HG03025 (cell line): ENCODE measurements around the gene MTRF1.
"Not testable (repeated sequence)": the region's sequence is repeated elsewhere in the genome, so short reads cannot be mapped to it uniquely, and the experiment has no call there.

Source experiments
- ATAC-seq: cut with Tn5 transposase; IDR thresholded peaks from one replicate; pipeline ENCODE4 v1.9.1; 2021; ENCODE audit warnings: mild to moderate bottlenecking, moderate library complexity; ENCODE audit not compliant: unreplicated experiment, low FRiP score

The MTRF1 gene

DNA sequence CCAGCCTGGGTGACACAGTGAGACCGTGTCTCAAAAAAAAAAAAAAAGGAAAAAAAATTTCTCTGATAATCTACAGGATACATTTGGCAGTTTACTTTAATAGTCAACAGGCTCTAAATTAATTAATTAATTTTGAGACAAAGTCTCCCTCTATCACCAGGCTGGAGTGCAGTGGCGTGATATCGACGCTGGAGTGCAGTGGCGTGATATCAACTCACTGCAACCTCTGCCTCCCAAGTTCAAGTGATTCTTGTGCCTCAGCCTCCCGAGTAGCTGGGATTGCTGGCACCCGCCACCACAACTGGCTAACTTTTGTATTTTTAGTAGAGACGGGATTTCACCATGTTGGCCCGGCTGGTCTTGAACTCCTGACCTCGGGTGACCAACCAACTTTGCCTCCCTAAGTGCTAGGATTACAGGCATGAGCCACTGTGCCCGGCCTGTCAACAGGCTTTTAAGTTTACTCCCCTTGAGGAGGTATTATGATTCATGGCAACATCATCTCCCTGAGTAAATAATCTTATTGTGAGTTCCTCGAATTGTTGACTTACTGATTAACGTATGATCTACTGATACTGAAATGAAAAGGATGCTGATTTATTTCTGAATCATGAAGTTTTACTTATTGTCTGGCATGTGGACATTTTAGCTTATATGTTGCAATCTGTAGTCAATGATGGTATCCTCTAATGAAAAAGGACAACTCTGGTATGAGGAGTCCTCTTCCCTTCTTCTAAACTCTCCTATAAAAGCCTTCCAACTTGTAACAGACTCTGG is 21.3 kb upstream of the MTRF1 start:
- no peak for ATAC-seq

DNA sequence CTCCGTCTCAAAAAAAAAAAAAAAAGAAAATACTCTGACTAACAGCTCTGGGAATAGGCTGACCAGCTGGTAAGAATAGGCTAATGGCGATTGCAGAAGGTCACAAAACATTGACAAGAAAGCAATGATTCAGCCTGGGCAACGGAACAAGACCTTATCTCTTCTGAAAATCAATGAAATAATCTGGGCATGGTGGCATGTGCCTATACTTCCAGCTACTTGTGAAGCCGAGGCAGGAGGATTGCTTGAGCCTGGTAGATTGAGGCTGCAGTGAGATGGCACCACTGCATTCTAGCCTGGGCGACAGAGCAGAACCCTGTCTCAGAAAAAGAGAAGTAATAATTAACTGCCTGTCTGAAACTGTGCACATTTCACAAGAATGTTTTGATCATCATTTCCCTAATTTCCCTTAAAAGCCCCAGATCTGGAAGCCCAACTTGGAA is 18.8 kb upstream of the MTRF1 start:
- no peak for ATAC-seq

DNA sequence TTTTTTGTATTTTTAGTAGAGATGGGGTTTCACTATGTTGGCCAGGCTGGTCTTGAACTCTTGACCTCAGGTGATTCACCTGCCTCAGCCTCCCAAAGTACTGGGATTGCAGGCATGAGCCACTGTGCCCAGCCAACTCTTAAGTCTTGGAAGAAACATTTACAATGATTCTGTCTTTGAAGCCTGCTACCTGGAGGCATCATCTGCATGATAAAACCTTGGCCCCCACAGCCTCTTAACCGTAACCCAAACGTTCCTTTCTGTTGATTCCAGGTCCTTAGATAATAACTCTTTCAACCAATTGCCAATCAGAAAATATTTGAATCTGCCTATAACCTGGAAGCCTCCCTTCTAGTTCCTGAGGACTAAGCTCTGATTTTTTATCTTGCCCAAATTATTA is 15.8 kb upstream of the MTRF1 start:
- ATAC-seq, result not testable (repeated sequence)

DNA sequence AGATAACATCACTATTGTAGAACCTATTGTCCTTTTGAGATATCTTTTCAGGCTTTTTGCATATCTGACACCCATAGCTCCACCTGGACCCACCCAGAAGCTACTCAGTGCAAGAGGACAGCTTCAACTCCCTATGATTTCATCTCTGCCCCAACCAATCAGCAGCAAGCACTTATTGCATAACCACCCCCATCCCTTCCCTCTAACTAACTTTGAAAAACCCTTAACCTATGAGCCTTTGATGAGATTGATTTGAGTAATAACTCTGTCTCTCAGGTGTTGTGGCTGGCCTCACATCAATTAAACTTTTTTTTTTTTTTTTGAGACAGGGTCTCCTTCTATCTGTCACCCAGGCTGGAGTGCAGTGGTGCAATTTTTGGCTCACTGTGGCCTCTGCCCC is 13.4 kb upstream of the MTRF1 start:
- no peak for ATAC-seq

DNA sequence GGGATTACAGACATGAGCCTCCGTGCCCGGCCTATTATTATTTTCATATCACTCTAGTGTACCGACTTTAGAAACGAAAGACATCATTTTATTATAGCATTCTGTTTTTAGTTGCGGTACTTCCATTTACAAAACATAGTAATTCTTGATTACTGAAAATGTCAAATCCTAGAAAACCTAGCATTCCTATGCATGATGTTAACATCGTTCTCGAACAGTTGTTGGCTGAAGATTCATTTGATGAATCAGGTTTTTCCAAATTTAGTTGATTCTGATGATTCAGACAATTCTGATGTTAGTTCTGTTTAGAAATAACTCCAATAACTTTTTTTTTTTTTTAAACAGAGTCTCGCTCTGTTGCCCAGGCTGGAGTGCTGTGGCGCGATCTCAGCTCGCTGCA is 11.5 kb upstream of the MTRF1 start:
- no peak for ATAC-seq

DNA sequence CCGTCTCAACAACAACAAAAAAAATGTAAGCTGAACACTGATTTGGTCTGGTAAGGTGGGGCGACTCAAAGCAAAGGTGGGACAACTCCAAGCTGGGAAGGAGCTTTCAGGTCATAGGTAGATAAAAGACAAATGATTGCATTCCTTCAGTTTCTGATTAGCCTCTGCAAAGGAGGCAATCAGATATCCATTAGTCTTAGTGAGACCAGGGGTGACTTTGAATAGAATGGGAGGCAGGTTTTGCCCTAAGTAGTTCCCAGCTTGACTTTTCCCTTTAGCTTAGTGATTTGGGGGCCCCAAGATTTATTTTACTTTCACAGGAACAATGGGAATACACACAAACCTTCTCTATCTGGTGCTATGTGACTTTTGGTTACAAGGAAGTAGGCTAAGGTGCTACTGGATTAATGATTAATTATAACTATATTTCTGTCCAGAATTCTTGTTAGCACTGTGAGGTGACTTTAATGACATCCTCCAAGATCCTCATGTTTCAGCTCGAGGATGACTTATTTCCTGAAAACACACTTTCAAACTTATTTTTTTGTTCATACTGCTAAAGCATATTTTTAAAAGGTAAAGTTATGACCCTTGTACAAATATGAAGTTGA is 10.6 kb upstream of the MTRF1 start:
- no peak for ATAC-seq

DNA sequence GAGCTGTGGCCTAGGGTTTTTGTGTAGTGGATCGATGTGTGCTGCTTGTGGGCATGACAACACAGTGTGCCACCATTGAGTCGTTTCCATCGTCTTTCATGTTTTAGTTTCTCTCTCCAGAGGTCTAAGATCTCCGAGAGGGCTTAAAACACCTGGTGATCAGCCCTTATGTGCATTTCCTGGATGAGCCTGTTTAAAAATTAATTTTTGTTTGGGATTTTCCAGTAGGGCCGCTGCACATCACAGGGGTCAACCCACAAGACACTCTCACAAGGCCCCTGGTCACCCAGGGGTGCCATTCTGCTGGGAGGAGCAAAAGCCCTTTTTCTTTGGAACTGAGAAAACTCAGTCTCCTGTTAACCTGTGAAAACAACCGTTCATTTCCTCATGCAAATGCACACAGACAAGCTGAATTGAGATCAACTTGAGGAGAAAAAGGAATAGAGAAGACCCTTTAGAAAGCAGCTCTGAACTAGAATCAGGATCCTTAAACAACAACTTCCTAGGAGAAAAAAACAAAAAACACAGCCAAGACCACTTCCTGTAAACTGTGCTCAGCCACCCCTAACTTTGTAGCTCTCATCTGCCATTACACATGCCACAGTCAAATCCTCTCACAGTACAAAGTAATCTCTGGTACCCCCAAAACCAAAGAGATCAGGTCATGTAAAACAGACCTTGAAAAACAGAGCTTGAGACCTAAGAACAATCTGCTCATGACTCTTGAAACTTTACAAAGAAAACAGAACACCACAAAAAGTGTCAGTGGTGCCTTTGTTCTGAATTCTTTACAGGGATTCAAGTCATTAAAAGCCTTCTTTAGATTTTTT is 8.3 kb upstream of the MTRF1 start:
- ATAC-seq, result no peak

DNA sequence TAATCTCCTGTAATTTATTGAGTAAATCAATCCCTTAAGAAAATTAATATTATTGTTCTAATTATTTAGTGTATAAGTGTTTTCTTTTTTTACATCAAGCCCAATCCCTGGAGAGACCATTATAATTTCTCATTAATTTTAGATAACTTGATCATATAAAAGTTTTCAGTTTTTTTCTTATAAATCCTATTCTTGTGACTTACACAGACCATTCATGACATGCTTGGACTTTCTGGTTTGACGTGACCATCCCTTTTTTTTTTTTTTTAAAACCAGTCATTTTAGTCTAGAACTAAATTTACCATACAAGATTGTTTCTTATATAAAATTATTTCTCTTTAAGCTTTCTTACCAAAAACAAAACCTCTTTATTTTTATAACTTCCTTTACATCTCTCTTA is 5.4 kb upstream of the MTRF1 start:
- ATAC-seq, result no peak

DNA sequence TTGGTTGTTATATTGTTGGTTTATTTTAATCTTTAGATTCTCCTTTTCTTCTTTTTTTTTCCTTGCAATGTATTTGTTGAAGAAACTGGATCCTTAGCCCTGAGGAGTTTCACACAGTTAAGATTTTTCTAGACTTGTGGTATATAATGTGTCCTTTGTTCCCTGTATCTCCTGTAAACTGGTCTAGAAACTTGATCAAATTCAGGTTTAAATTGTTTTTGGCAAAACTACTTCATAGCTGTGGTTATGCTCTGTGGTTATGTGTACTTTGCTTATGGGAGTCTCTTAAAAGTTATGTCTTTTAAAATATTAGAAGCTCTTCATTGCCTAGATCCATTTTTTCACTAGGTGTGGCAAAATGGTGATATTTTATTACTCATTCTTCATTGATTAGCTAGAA is 3.7 kb upstream of the MTRF1 start:
- ATAC-seq, result no peak

DNA sequence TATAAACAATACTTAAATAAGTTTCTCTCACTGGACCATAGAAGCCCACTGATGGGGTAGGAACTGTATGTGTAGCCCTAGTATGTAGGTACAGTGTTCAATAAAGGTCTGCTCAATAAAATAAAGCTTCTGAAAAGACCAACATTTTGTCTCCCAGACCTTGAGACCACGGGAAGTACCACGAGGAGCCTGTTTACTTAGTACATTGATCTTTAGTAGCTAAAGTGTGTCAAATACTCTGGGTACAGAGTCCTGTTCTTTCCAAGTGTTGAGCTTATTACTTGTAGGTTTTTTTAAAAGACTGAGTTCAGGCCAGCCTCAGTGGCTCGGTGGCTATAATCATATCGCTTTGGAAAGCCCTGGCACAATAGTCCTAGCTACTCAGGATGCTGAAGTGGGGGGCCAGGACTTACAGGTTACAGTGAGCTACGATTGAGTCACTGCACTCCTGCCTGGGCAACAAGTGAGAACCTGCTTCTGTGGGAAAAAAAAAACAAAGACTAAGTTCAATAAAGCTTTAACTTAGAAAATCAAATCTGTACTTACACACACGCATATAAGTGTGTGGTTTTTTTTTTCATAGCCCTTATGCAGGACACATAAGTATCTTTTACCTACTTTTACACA is 3.4 kb downstream of the MTRF1 start:
- no peak for ATAC-seq

DNA sequence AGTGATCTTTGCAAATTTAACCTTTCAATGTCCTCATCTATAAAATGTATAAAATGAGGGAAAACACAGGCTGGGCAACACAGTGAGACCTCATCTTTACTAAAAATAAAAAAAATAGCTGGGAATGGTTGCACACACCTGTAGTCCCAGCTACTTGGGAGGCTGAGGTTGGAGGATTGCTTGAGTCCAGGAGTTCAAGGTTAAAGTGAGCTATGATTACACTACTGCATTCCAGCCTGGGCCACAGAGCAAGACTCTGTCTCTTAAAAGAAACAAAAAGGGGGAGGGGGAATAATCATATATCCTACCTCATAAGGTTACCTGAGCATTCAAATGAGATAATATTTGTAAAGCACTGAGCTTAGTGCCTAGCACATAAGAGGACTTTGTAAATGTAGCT is 5.8 kb downstream of the MTRF1 start:
- no peak for ATAC-seq

DNA sequence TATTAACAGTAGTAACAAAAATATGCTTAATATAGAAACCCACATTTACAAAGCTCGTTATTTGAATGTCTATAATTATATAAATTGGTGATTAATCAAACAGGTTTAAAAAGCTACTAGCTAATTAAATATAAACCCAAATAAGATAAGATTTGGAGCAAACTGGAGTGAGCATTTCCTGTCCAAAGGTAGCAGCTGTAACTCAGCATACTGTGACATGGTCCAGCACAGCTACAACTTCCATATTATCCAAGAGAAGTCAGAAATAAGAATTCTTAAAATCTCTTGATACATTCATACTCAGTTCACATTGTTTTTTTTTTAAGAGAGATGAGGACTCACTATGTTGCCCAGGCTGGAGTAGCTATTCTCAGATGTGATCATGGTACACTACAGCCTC is 8.5 kb downstream of the MTRF1 start:
- ATAC-seq, result no peak

DNA sequence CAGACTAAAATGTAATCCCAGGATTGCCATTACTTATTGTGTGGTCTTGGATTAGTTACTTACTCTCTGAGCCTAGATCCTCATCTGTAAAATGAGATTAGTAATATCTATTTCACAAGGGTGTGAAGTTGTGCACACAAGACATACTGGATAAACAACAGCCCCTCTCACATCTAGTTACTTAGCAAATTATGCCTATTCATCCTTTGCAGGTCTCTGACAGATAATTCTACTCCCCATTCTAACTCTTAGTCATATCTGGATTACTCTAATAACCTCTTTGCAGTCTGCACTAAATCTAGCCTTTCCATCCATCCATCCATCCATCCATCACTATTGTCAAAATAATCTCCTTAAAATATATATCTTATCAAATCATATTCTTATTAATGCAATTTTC is 12.4 kb downstream of the MTRF1 start:
- no peak for ATAC-seq

DNA sequence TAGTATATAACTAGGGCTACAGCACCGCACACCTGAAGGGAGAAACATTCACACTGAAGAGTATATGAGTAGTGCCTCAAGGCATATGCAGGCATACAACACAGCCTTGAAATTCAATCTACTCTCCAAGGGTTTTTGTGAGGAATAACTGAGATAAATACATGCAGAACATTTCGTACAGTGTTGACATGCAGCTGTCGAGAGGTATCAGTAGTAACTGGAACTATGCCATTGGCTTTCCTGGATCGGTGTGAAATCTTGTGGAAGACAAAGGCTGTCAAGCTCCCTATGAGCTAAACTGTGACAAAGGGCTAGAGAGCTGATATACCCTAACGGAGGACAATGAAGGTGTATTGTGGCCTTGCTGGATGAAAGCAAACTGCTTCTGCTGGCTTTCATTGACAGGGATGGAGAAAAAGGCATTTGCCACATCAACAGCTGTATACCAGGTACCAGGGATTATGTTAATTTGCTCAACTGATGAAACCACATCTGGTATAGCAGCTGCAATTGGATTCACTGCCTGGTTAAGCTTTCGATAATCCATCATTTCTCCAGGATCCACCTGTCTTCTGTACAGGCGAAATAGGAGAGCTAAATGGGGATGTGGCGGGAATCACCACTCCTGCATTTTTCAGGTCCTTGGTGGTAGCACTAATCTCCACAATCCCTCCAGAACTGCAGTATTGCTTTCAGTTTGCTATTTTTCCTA is 16.3 kb downstream of the MTRF1 start:
- ATAC-seq, result no peak

DNA sequence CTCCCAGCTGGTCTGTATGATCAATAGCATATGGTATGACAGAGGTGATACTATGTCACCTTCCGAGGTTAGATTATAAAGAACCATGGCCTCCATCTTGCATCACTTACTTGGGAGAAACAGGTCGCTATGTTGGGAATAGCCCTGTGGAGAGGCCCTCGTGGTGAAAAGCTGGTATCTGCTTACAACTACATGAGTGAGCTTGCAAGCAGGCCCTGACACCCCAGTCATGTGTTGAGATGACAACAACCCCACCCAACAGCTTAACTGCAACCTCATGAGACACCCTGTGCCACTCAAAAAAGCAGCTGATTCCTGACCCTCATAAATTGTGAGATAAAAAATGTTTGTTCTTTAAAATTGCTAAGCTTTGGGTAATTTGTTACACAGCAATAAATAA is 18.8 kb downstream of the MTRF1 start:
- no peak for ATAC-seq

DNA sequence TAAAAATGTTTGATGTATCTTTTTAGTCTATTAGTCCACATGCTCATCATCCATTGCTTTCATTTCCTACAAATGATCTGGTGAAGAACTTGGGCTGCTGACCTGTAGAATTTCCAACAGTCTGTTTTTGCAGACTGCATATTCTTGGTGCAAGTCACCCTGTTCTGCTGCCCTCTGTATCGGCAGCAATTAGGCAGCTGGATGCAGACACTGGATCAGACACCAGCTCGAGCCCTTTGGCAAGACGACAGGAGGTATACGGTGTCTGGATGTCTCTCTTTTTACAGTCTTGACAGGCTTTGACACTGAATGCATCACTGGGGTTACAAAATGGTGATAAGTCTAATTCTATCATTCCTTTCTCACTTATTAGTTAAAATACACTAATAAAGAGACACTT is 21.8 kb downstream of the MTRF1 start:
- no peak for ATAC-seq

DNA sequence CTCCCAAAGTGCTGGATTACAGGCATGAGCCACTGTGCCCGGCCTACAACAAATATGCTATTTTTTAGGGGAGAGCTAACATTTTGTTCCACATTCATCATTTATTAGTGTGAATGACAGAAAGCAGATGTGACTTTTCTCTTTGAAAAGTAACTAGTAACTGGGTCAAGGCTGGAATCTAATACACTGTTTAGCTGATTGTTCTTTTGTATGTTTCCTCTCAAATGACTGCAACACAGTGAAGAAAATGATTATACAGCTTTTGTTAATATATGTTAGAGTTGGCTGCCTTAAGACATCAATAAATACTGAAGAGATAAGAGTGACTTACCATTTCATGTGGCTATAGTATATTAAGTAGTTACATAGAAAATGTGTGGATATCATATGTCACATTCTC is 27.0 kb downstream of the MTRF1 start:
- no peak for ATAC-seq

DNA sequence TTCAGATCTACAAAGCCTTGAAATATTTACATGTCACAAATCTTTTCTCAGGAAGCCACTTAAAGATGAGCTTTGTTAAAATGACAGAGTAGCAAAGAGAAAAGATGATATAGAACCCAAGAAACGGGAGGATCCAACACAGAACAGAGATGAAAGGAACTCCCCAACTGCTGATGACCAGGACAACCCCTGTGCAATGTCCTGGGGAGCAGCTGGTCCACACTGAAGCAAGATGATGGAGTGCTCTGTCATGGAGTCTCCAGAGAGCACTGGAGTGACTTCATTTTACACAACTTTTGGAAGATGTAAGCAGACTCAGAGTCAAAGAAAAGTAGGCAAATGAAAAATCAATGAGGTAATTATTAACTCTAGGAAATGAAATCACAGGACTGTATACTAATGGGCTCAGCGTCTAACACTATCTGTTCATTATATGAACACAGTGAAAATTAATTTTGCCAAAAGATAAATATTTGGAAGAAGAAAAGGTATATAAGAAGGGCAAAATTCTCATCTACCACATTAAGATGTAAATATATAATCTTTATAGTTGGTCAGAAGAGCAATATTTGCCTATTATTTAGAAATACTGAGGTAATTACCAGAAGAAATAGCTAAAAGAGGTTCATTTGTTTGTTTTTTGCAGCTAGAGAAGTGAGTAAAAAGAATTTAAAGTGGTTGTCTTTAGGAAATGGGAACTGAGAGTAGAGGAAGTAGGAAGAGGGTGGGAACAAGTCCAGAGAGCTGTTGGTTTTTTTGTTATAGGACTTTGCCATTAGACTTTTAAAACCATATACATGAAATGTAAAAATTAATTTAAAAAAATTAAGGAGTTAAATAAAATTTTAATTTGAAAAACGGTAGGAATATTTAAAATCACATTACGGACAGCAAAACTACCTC is 30.5 kb downstream of the MTRF1 start:
- no peak for ATAC-seq

DNA sequence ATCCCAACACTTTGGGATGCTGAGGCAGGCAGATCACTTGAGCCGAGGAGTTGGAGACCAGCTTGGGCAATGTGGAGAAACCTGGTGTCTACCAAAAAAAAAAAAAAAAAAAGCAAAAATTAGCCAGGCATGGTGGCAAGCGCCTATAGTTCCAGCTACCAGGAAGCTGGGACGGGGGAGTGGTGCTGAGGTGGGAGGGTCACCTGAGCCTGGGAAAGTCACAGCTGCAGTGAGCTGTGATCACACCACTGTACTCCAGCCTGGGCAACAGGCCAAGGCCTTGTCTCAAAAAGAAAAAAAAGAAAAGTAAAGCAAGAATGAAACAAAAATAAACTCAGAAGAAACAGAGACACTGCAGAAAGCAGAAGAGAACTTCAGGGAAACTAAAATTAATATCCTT is 31.6 kb downstream of the MTRF1 start:
- no peak for ATAC-seq
